GM12878 (cell line): ENCODE results near the gene USF1. TPM values are rescaled to one million over a fixed set of nuclear protein-coding genes. Genes with fewer than 3 reads are reported as not detected.

Source experiments
- ATAC-seq: fragments of 200-7000 bp; cut with Tn5 transposase; 3 replicates; pipeline ENCODE4 v1.9.1; 2020; ENCODE audit warnings: mild to moderate bottlenecking, moderate library complexity
- BruUV-seq: library from RNA; stranded (reverse); fragments of 400-500 nt; replicated peaks from 2 replicates; lab custom pipeline; 2021; lab: Mats Ljungman, UMichigan
- CTCF ChIA-PET: fragments of 300-600 bp; sonication (Branson Sonifier 250); formaldehyde crosslinking; extraction: SDS; loops from one replicate; lab custom pipeline; 2021; ENCODE audit warnings: inconsistent platforms; lab: Yijun Ruan, JAX
- POLR2A ChIA-PET: fragments of 350-600 bp; formaldehyde crosslinking; extraction: SDS; loops from one replicate; lab custom pipeline; 2021; ENCODE audit warnings: inconsistent platforms; lab: Charles Lee
- RAD21 ChIA-PET: fragments of 300-600 bp; sonication (Branson Sonifier 250); formaldehyde crosslinking; loops from one replicate; lab custom pipeline; 2023; ENCODE audit warnings: antibody characterized with exemption; ENCODE audit not compliant: unreplicated experiment; lab: Charles Lee
- SMC1A ChIA-PET: fragments of 300-600 bp; sonication (Branson Sonifier 250); formaldehyde crosslinking; loops from one replicate; lab custom pipeline; 2023; ENCODE audit not compliant: unreplicated experiment, uncharacterized antibody; lab: Charles Lee
- DNase-seq: peaks from one replicate; pipeline ENCODE4 v3.0.0-alpha.2; 2011; ENCODE audit warnings: low read depth, low spot score
- FAIRE-seq: peaks from 3 replicates; lab custom pipeline; 2011; peaks lifted over from hg19 to GRCh38; lab: Jason Lieb, UNC
- H2AFZ ChIP-seq: 2 replicates; pipeline ENCODE4 v1.6.0; 2011; ENCODE audit warnings: low read depth, low read length, control low read depth; ENCODE audit not compliant: control insufficient read depth
- H3K27ac ChIP-seq: 2 replicates; pipeline ENCODE4 v1.5.1; 2011; ENCODE audit warnings: control low read depth; ENCODE audit not compliant: control insufficient read depth, insufficient read depth
- H3K27me3 ChIP-seq, 2 experiments: replicated peaks in 1 of 2; 2 replicates each; pipeline versions ENCODE4 v1.6.0 to v1.6.1; 2011; ENCODE audit warnings: low read length in 1 of 2; ENCODE audit not compliant: control insufficient read depth in 2 of 2, insufficient read depth in 2 of 2
- H3K36me3 ChIP-seq, 2 experiments: 2 replicates each; pipeline ENCODE4 v1.5.1; 2011; ENCODE audit warnings: low read length in 1 of 2; ENCODE audit not compliant: control insufficient read depth in 2 of 2, insufficient read depth in 2 of 2
- H3K4me1 ChIP-seq: 2 replicates; pipeline ENCODE4 v1.6.1; 2011; ENCODE audit warnings: mild to moderate bottlenecking, low read length, moderate library complexity, mixed read lengths; ENCODE audit not compliant: control insufficient read depth, insufficient read depth
- H3K4me2 ChIP-seq: 2 replicates; pipeline ENCODE4 v1.6.0; 2011; ENCODE audit warnings: control low read depth; ENCODE audit not compliant: control insufficient read depth, insufficient read depth
- H3K4me3 ChIP-seq: fragments of 200-600 bp; sonication (generic); 2 replicates; pipeline ENCODE4 v1.5.1; 2016
- H3K79me2 ChIP-seq: 2 replicates; pipeline ENCODE4 v1.6.0; 2011; ENCODE audit warnings: low read length; ENCODE audit not compliant: control insufficient read depth, insufficient read depth
- H3K9ac ChIP-seq: 2 replicates; pipeline ENCODE4 v1.8.0; 2011; ENCODE audit warnings: low read length, control low read depth, mixed read lengths; ENCODE audit not compliant: control insufficient read depth, insufficient read depth
- H3K9me3 ChIP-seq: replicated peaks from 3 replicates; pipeline ENCODE4 v1.5.1; 2011; ENCODE audit warnings: mild to moderate bottlenecking, low read length; ENCODE audit not compliant: control insufficient read depth, insufficient read depth
- H4K20me1 ChIP-seq: 2 replicates; pipeline ENCODE4 v1.6.0; 2011; ENCODE audit not compliant: control insufficient read depth, insufficient read depth
- ASH2L ChIP-seq: fragments of 300-600, 200-600 bp; sonication (generic); IDR thresholded peaks from 2 replicates; pipeline ENCODE4 v1.6.1; 2017; ENCODE audit warnings: low read depth, mild to moderate bottlenecking, borderline replicate concordance
- BMI1 ChIP-seq: fragments of 450-650 bp; IDR thresholded peaks from 2 replicates; pipeline ENCODE4 v1.6.1; 2016; ENCODE audit warnings: mild to moderate bottlenecking, moderate library complexity, borderline replicate concordance
- CHD2 ChIP-seq: IDR thresholded peaks from 2 replicates; pipeline ENCODE4 v1.6.1; 2011; ENCODE audit warnings: low read depth, low read length, improper control_type of control experiment, borderline replicate concordance
- CREB1 ChIP-seq: IDR thresholded peaks from 2 replicates; pipeline ENCODE4 v1.6.1; 2012; ENCODE audit warnings: low read depth, mild to moderate bottlenecking, inconsistent platforms
- E4F1 ChIP-seq: fragments of 450-650 bp; IDR thresholded peaks from 2 replicates; pipeline ENCODE4 v1.6.1; 2018; ENCODE audit warnings: borderline replicate concordance, mild to moderate bottlenecking; ENCODE audit not compliant: partially characterized antibody
- FOS ChIP-seq: IDR thresholded peaks from 3 replicates; pipeline ENCODE4 v1.6.1; 2011; ENCODE audit warnings: borderline replicate concordance; ENCODE audit not compliant: insufficient read length; ENCODE audit errors: extremely low read depth
- JUND ChIP-seq: IDR thresholded peaks from 2 replicates; pipeline ENCODE4 v1.6.1; 2012; ENCODE audit warnings: low read depth, mild to moderate bottlenecking, low read length, improper control_type of control experiment, moderate library complexity
- KAT2A ChIP-seq: conservative IDR thresholded peaks from 2 replicates; pipeline ENCODE4 v1.6.1; 2011; ENCODE audit warnings: low read depth, low read length; ENCODE audit not compliant: control insufficient read depth
- MEF2B ChIP-seq: fragments of 450-650 bp; IDR thresholded peaks from 2 replicates; pipeline ENCODE4 v1.6.1; 2018; ENCODE audit warnings: mild to moderate bottlenecking, moderate library complexity; ENCODE audit not compliant: partially characterized antibody, poor library complexity, severe bottlenecking
- MYC ChIP-seq: IDR thresholded peaks from 2 replicates; pipeline ENCODE4 v1.6.1; 2011; ENCODE audit warnings: mild to moderate bottlenecking, low read length, moderate library complexity, inconsistent platforms; ENCODE audit not compliant: insufficient read depth, insufficient replicate concordance, insufficient read length, severe bottlenecking
- NFXL1 ChIP-seq: fragments of 450-650 bp; IDR thresholded peaks from 2 replicates; pipeline ENCODE4 v1.6.1; 2017; ENCODE audit warnings: antibody characterized with exemption, mild to moderate bottlenecking, borderline replicate concordance
- POLR2A ChIP-seq: IDR thresholded peaks from 2 replicates; pipeline ENCODE4 v1.6.1; 2011; ENCODE audit warnings: low read depth, mild to moderate bottlenecking, low read length
- RAD21 ChIP-seq: IDR thresholded peaks from 2 replicates; pipeline ENCODE4 v1.6.1; 2011; ENCODE audit warnings: mild to moderate bottlenecking, low read depth, low read length, moderate library complexity; ENCODE audit not compliant: insufficient read depth
- SREBF2 ChIP-seq: IDR thresholded peaks from 2 replicates; pipeline ENCODE4 v1.6.1; 2012; ENCODE audit warnings: mild to moderate bottlenecking, low read length
- TARDBP ChIP-seq: IDR thresholded peaks from 2 replicates; pipeline ENCODE4 v1.6.1; 2016; ENCODE audit warnings: borderline replicate concordance
- USF2 ChIP-seq: IDR thresholded peaks from 2 replicates; pipeline ENCODE4 v1.6.1; 2011; ENCODE audit warnings: low read depth, low read length, improper control_type of control experiment, borderline replicate concordance
- ZNF207 ChIP-seq: fragments of 450-650 bp; IDR thresholded peaks from 2 replicates; pipeline ENCODE4 v1.6.1; 2014; ENCODE audit warnings: antibody characterized with exemption, mild to moderate bottlenecking, borderline replicate concordance
- ZNF217 ChIP-seq: fragments of 450-650 bp; IDR thresholded peaks from 2 replicates; pipeline ENCODE4 v1.6.1; 2017; ENCODE audit warnings: antibody characterized with exemption, mild to moderate bottlenecking
- WGBS: methylation state at CpG from one replicate; pipeline ENCODE4 v1.1.6; 2016; ENCODE audit warnings: low lambda C conversion rate; ENCODE audit not compliant: insufficient replicate concordance, insufficient coverage; ENCODE audit errors: missing lambda C conversion rate; 5-methylcytosine and 5-hydroxymethylcytosine counted together
- in situ Hi-C: fragments of 300-500 bp; cut with MboI; formaldehyde crosslinking; loops from 9 replicates; pipeline ENCODE4 v1.14.3; 2018; ENCODE audit warnings: mixed read lengths
- intact Hi-C: fragments of 100-400 bp; cut with micrococcal nuclease; formaldehyde crosslinking; loops from one replicate; pipeline ENCODE4 v1.14.2; 2022; ENCODE audit not compliant: unreplicated experiment
- polyA plus RNA-seq, 11 experiments: library from polyadenylated mRNA; depleted of rRNA in 4 of 11; unstranded in 6 of 11; stranded (reverse) in 5 of 11; fragments of >200 nt; fragmentation: Nextera tagmentation in 4 of 11; fragmentation: Illumina TruSeq in 1 of 11; extraction: Ambion mirVana in 4 of 11; extraction: Trizol in 1 of 11; gene quantifications; 1 replicate in 1 of 11; 2 replicates in 10 of 11; pipeline versions ENCODE4 v1.2.1 to v1.2.3, GENCODE V29; 2011 to 2016; ENCODE audit warnings: inconsistent platforms in 2 of 11, missing spikeins in 2 of 11, low read depth in 1 of 11
- total RNA-seq, 4 experiments: library from RNA; depleted of rRNA in 3 of 4; stranded (reverse); fragments of >200 nt in 3 of 4; fragmentation: Illumina TruSeq in 1 of 4; extraction: Trizol in 1 of 4; gene quantifications; 2 replicates each; pipeline versions ENCODE4 v1.2.1 to v1.2.3, GENCODE V29; 2013 to 2021

Gene USF1
- total and polyA plus RNA-seq, 10 of the 15 experiments (the other 5 are each of a cell fraction or from before 2014, with no cell fraction given), result 9.4 to 92.1 (median 53.5) TPM

- TF ChIP-seq ZNF217 (no peak; the same call in 1 of the 2 replicates), E4F1 (peak; percentile 40), CHD2 (peak; percentile 60; the same call in 1 of the 2 replicates)
- TF ChIP-seq, all 136 proteins: peak for 35
Observed at GRCh38 chr1:161021165-161021969, 24.4 kb downstream of the USF1 start (continued).

- BruUV-seq, result TSS peak; percentile 78
- ChIA-PET CTCF (interaction anchor here (0.6 to 3.4 kb wide), 15 partner anchors 9 to 376 kb away, joined by 3 to 18 read pairs (median 7); partner anchors contain the start of genes ARHGAP30, ITLN2, TSTD1 and USF1), RAD21 (interaction anchor here (0.6 to 4.4 kb wide), 13 partner anchors 12 to 158 kb away, joined by 3 to 40 read pairs (median 4); partner anchors contain the start of genes ARHGAP30, CD244, ITLN2 and KLHDC9), POLR2A (interaction anchor here (0.7 to 2.9 kb wide), 16 partner anchors 7 to 134 kb away, joined by 3 to 36 read pairs (median 7); partner anchors contain the start of genes ARHGAP30, TSTD1 and USF1), SMC1A (interaction anchor here (0.5 to 4.2 kb wide), 17 partner anchors 8 to 116 kb away, joined by 3 to 23 read pairs (median 6); partner anchors contain the start of genes ARHGAP30, KLHDC9, TSTD1 and USF1)
- intact Hi-C loops, result no loop called here
- Histone ChIP-seq H3K9me3 (no peaks in the 10 kb centered on the region; the same call in 2 of the 3 replicates), H3K79me2 (peaks cover 34% of the 10 kb centered on the region), H3K4me2 (peak within 1 kb of the TSS; percentile 88), H3K4me3 (peak within 1 kb of the TSS; percentile 75), H2AFZ (peak within 1 kb of the TSS; percentile 83), H3K27me3 (no peaks in the 10 kb centered on the region), H3K36me3 (no peaks in the 10 kb centered on the region), H3K4me1 (peaks cover 19% of the 10 kb centered on the region), H4K20me1 (no peaks in the 10 kb centered on the region), H3K9ac (peak within 1 kb of the TSS; percentile 68), H3K27ac (peak within 1 kb of the TSS; percentile 33)
- ATAC-seq (peak; percentile 72), DNase-seq (no peak), FAIRE-seq (peak; percentile 61)
- 4% methylated on average over 34 of the region's 36 CpGs for WGBS
- in situ Hi-C loops, result no loop called here
- no peak for TF ChIP-seq CREB1
- no peak for TF ChIP-seq KAT2A
- TF ChIP-seq SREBF2, result no peak
- TF ChIP-seq MYC, result no peak
- TF ChIP-seq MEF2B, result no peak
- no peak for TF ChIP-seq NFXL1
- no peak for TF ChIP-seq BMI1
- no peak for TF ChIP-seq ZNF207
- no peak for TF ChIP-seq JUND
- TF ChIP-seq USF2, result no peak
- no peak for TF ChIP-seq TARDBP
- TF ChIP-seq FOS, result no peak
- TF ChIP-seq ASH2L, result no peak
- no peak for TF ChIP-seq RAD21
- TF ChIP-seq POLR2A, result peak; percentile 81
Observed at GRCh38 chr1:161020509-161021164, 25.1 kb downstream of the USF1 start, which contains the start of gene F11R. Gene F11R, minus strand, starts transcription at chr1:161021152. Its CDS starts 79 bp downstream, at chr1:161021073.
